Renal pelvis (tissue), 4 donors: ENCODE data around the gene HCRTR1. TPM values are rescaled to one million over a fixed set of nuclear protein-coding genes. Genes with fewer than 3 reads are reported as not detected.

ENCODE experiments used
- DNase-seq: peaks from one replicate; pipeline ENCODE4 v3.0.0-alpha.2; 2013
- polyA plus RNA-seq, 3 donors: library from polyadenylated mRNA; unstranded; fragments of 120-200 nt; gene quantifications; one replicate each; pipeline ENCODE4 v1.2.1, GENCODE V29; 2013; ENCODE audit not compliant: insufficient read length in 3 of 3

The HCRTR1 gene
- polyA plus RNA-seq, 3 donors = 0.14 to 0.39 (median 0.31) TPM

GRCh38 chr1:31647106-31647505, 29.6 kb downstream of the HCRTR1 start:
- DNase-seq = no peak

- DNase-seq = no peak
These were observed 30.7 kb downstream of the HCRTR1 start for GRCh38 chr1:31648190-31648589.

GRCh38 chr1:31648641-31649357, 31.3 kb downstream of the HCRTR1 start:
- no peak for DNase-seq

GRCh38 chr1:31650161-31651088, 32.9 kb downstream of the HCRTR1 start:
- DNase-seq = no peak

GRCh38 chr1:31651089-31651420, 33.6 kb downstream of the HCRTR1 start:
- no peak for DNase-seq

GRCh38 chr1:31651766-31652165, 34.3 kb downstream of the HCRTR1 start:
- no peak for DNase-seq

- DNase-seq = no peak
These were observed 35.5 kb downstream of the HCRTR1 start for GRCh38 chr1:31652891-31653499.

GRCh38 chr1:31653717-31654473, 36.4 kb downstream of the HCRTR1 start:
- no peak for DNase-seq

- DNase-seq = no peak
These were observed 36.9 kb downstream of the HCRTR1 start for GRCh38 chr1:31654474-31654776.

- DNase-seq = no peak
These were observed 37.6 kb downstream of the HCRTR1 start for GRCh38 chr1:31655104-31655503.

GRCh38 chr1:31655756-31656155, 38.3 kb downstream of the HCRTR1 start:
- no peak for DNase-seq

- no peak for DNase-seq
These were observed 39.7 kb downstream of the HCRTR1 start for GRCh38 chr1:31657020-31657804.

GRCh38 chr1:31657972-31658510, 40.6 kb downstream of the HCRTR1 start:
- no peak for DNase-seq

GRCh38 chr1:31658721-31659120, 41.2 kb downstream of the HCRTR1 start:
- no peak for DNase-seq

- DNase-seq = no peak
These were observed 42.4 kb downstream of the HCRTR1 start for GRCh38 chr1:31659889-31660288.

GRCh38 chr1:31660871-31661455, 43.5 kb downstream of the HCRTR1 start:
- DNase-seq = no peak

GRCh38 chr1:31661856-31662255, 44.4 kb downstream of the HCRTR1 start:
- DNase-seq = no peak

GRCh38 chr1:31662463-31662862, 45.0 kb downstream of the HCRTR1 start:
- no peak for DNase-seq

- DNase-seq = peak; percentile 51
These were observed 46.3 kb downstream of the HCRTR1 start for GRCh38 chr1:31663622-31664452.

- DNase-seq = no peak
These were observed 47.0 kb downstream of the HCRTR1 start for GRCh38 chr1:31664528-31664927.
